H9 (cell line): ENCODE data around the gene PTDSS2. TPM values are rescaled to one million over a fixed set of nuclear protein-coding genes. Genes with fewer than 3 reads are reported as not detected.

Source experiments
- DNase-seq: peaks from one replicate; pipeline ENCODE4 v3.0.0-alpha.2; 2017
- H2AFZ ChIP-seq: one replicate; pipeline ENCODE4 v1.6.1; 2013; ENCODE audit warnings: mild to moderate bottlenecking, low read length, control low read depth, moderate library complexity
- H2AK5ac ChIP-seq: 2 replicates; pipeline ENCODE4 v1.6.1; 2013; ENCODE audit warnings: low read length, control low read depth, mixed read lengths; ENCODE audit not compliant: insufficient read length
- H2BK120ac ChIP-seq: one replicate; pipeline ENCODE4 v1.6.1; 2013; ENCODE audit warnings: low read depth, mild to moderate bottlenecking, low read length, control low read depth, inconsistent platforms; ENCODE audit not compliant: poor library complexity, severe bottlenecking
- H2BK12ac ChIP-seq: 2 replicates; pipeline ENCODE4 v1.6.1; 2013; ENCODE audit warnings: low read length, control low read depth, mixed read lengths, low read depth; ENCODE audit not compliant: insufficient read length
- H2BK15ac ChIP-seq: 2 replicates; pipeline ENCODE4 v1.6.1; 2013; ENCODE audit warnings: low read depth, low read length, control low read depth
- H2BK20ac ChIP-seq: one replicate; pipeline ENCODE4 v1.6.1; 2013; ENCODE audit warnings: low read depth, mild to moderate bottlenecking, low read length, control low read depth, inconsistent platforms; ENCODE audit not compliant: poor library complexity, severe bottlenecking
- H2BK5ac ChIP-seq: 2 replicates; pipeline ENCODE4 v1.6.1; 2013; ENCODE audit warnings: low read length, control low read depth, mixed read lengths; ENCODE audit not compliant: insufficient read length
- H3K14ac ChIP-seq: 2 replicates; pipeline ENCODE4 v1.6.1; 2013; ENCODE audit warnings: low read length, control low read depth; ENCODE audit not compliant: insufficient read depth
- H3K18ac ChIP-seq: 2 replicates; pipeline ENCODE4 v1.6.1; 2013; ENCODE audit warnings: low read depth, mild to moderate bottlenecking, mixed read lengths, low read length, control low read depth; ENCODE audit not compliant: insufficient read length
- H3K23ac ChIP-seq: 2 replicates; pipeline ENCODE4 v1.6.1; 2013; ENCODE audit warnings: low read length, control low read depth, mixed read lengths, low read depth; ENCODE audit not compliant: insufficient read length
- H3K23me2 ChIP-seq: 2 replicates; pipeline ENCODE4 v1.6.1; 2013; ENCODE audit warnings: low read depth, mild to moderate bottlenecking, mixed read lengths, low read length, control low read depth; ENCODE audit not compliant: insufficient read length, poor library complexity, severe bottlenecking
- H3K27ac ChIP-seq: 2 replicates; pipeline ENCODE4 v1.5.1; 2013; ENCODE audit warnings: low read length, control low read depth, mixed read lengths, low read depth; ENCODE audit not compliant: insufficient read length
- H3K27me3 ChIP-seq: 2 replicates; pipeline ENCODE4 v1.6.1; 2013; ENCODE audit warnings: low read length, control low read depth, inconsistent platforms; ENCODE audit not compliant: insufficient read depth
- H3K4ac ChIP-seq: 2 replicates; pipeline ENCODE4 v1.6.1; 2013; ENCODE audit warnings: low read depth, mild to moderate bottlenecking, control low read depth, inconsistent platforms, low read length, moderate library complexity
- H3K4me1 ChIP-seq: 2 replicates; pipeline ENCODE4 v1.6.1; 2013; ENCODE audit warnings: low read length, control low read depth, inconsistent platforms; ENCODE audit not compliant: insufficient read depth
- H3K4me2 ChIP-seq: 2 replicates; pipeline ENCODE4 v1.6.1; 2013; ENCODE audit warnings: low read length, control low read depth, mixed read lengths; ENCODE audit not compliant: insufficient read length, insufficient read depth
- H3K56ac ChIP-seq: 2 replicates; pipeline ENCODE4 v1.6.1; 2013; ENCODE audit warnings: low read depth, mild to moderate bottlenecking, mixed read lengths, low read length, control low read depth; ENCODE audit not compliant: insufficient read length
- H3K79me1 ChIP-seq: 2 replicates; pipeline ENCODE4 v1.6.1; 2013; ENCODE audit warnings: low read depth, mild to moderate bottlenecking, moderate library complexity, low read length, control low read depth, inconsistent platforms; ENCODE audit not compliant: insufficient read depth, poor library complexity, severe bottlenecking
- H3K79me2 ChIP-seq: 2 replicates; pipeline ENCODE4 v1.6.1; 2013; ENCODE audit warnings: low read length, control low read depth, inconsistent platforms; ENCODE audit not compliant: insufficient read depth
- H3K9ac ChIP-seq: 2 replicates; pipeline ENCODE4 v1.6.1; 2013; ENCODE audit warnings: low read length, control low read depth, mixed read lengths; ENCODE audit not compliant: insufficient read length; ENCODE audit errors: extremely low read depth
- H3K9me3 ChIP-seq: one replicate; pipeline ENCODE4 v1.6.1; 2013; ENCODE audit warnings: low read depth, low read length, inconsistent platforms; ENCODE audit not compliant: control insufficient read depth
- H3T11ph ChIP-seq: one replicate; pipeline ENCODE4 v1.6.1; 2013; ENCODE audit warnings: mild to moderate bottlenecking, low read length, control low read depth, inconsistent platforms
- H4K20me1 ChIP-seq: one replicate; pipeline ENCODE4 v1.6.1; 2013; ENCODE audit not compliant: control insufficient read depth, insufficient read length, insufficient read depth
- H4K5ac ChIP-seq: 2 replicates; pipeline ENCODE4 v1.6.1; 2013; ENCODE audit warnings: low read depth, mild to moderate bottlenecking, mixed read lengths, low read length, control low read depth; ENCODE audit not compliant: insufficient read length
- H4K8ac ChIP-seq: replicated peaks from 2 replicates; pipeline ENCODE4 v1.6.1; 2013; ENCODE audit warnings: low read length, control low read depth, mixed read lengths, low read depth; ENCODE audit not compliant: insufficient read length
- H4K91ac ChIP-seq: 2 replicates; pipeline ENCODE4 v1.6.1; 2013; ENCODE audit warnings: low read depth, mild to moderate bottlenecking, moderate library complexity, mixed read lengths, low read length, control low read depth; ENCODE audit not compliant: insufficient read length
- H3K27ac Mint-ChIP-seq, 3 experiments: 2 replicates in 2 of 3; 3 replicates in 1 of 3; pipeline ENCODE4 v1.8.0; 2020 to 2021; ENCODE audit warnings: mixed read lengths in 3 of 3, mild to moderate bottlenecking in 1 of 3, moderate library complexity in 1 of 3
- H3K27me3 Mint-ChIP-seq: 2 replicates; pipeline ENCODE4 v1.8.0; 2021; ENCODE audit warnings: low read depth, mild to moderate bottlenecking, moderate library complexity, mixed read lengths
- H3K36me3 Mint-ChIP-seq, 3 experiments: 2 replicates in 2 of 3; 3 replicates in 1 of 3; pipeline ENCODE4 v1.8.0; 2020 to 2021; ENCODE audit warnings: low read depth in 3 of 3, mixed read lengths in 3 of 3; ENCODE audit not compliant: insufficient read depth in 1 of 3
- H3K4me1 Mint-ChIP-seq, 2 experiments: 2 replicates each; pipeline ENCODE4 v1.8.0; 2020; ENCODE audit warnings: mixed read lengths in 2 of 2
- H3K4me3 Mint-ChIP-seq, 2 experiments: 2 replicates in 1 of 2; 3 replicates in 1 of 2; pipeline ENCODE4 v1.8.0; 2020 to 2021; ENCODE audit warnings: mild to moderate bottlenecking in 2 of 2, mixed read lengths in 2 of 2, moderate library complexity in 1 of 2
- H3K9me3 Mint-ChIP-seq, 2 experiments: 2 replicates in 1 of 2; 3 replicates in 1 of 2; pipeline ENCODE4 v1.8.0; 2020; ENCODE audit warnings: mild to moderate bottlenecking in 2 of 2, mixed read lengths in 2 of 2, moderate library complexity in 1 of 2
- WGBS: extraction: QIAGEN DNeasy Blood & Tissue Kit; methylation state at CpG from one replicate; pipeline ENCODE4 v1.1.7; 2013; ENCODE audit warnings: missing lambda C conversion rate, low lambda C conversion rate, mixed read lengths; ENCODE audit not compliant: insufficient read length; ENCODE audit errors: extremely low coverage; 5-methylcytosine and 5-hydroxymethylcytosine counted together
- total RNA-seq: library from RNA; stranded (reverse); gene quantifications from 2 replicates; pipeline ENCODE4 v1.2.1, GENCODE V29; 2021
- TF ChIP-seq, protein P1 (sequence below): fragments of 200-600 bp; sonication (generic); conservative IDR thresholded peaks from 3 replicates; pipeline ENCODE4 v1.8.0; 2021; ENCODE audit warnings: antibody characterized with exemption, mild to moderate bottlenecking

Gene PTDSS2
- total RNA-seq, 1 experiment from 2014 or later: 55.3 TPM

- WGBS: no CpG with 5 or more reads among the region's 71 CpGs
- H2BK120ac ChIP-seq: no peak overlapping the region
- H3K27me3 ChIP-seq: no peaks in the 10 kb centered on the region; the same call in 1 of the 2 replicates
- peak overlapping the region; percentile 49 for H3K9ac ChIP-seq
- no peak overlapping the region for H2BK12ac ChIP-seq
- H3K56ac ChIP-seq: no peak overlapping the region
- no peak overlapping the region for H2BK5ac ChIP-seq
- H2BK20ac ChIP-seq: no peak overlapping the region
- H3K79me1 ChIP-seq: no peaks in the 10 kb centered on the region
- H3K23ac ChIP-seq: no peak overlapping the region
- DNase-seq: peak; percentile 98
- no peak overlapping the region for H4K91ac ChIP-seq
- H3K18ac ChIP-seq: peak overlapping the region; percentile 5
- no peaks in the 10 kb centered on the region for H3K9me3 Mint-ChIP-seq
- H3K36me3 Mint-ChIP-seq: peaks cover 10 to 17% (median 16%) of the 10 kb centered on the region in 3 experiments
- no peak overlapping the region for H3K14ac ChIP-seq
- H3K4me1 ChIP-seq: no peaks in the 10 kb centered on the region
- H3K79me2 ChIP-seq: peaks cover 2% of the 10 kb centered on the region; the same call in 1 of the 2 replicates
- no peak overlapping the region for H4K5ac ChIP-seq
- H3K4me3 Mint-ChIP-seq: peak overlapping the region; percentile 93 to 97
- no peak overlapping the region for H3K4ac ChIP-seq
- H3K27ac ChIP-seq: no peak overlapping the region
- H4K20me1 ChIP-seq: no peaks in the 10 kb centered on the region
- TF ChIP-seq, protein P1, sequence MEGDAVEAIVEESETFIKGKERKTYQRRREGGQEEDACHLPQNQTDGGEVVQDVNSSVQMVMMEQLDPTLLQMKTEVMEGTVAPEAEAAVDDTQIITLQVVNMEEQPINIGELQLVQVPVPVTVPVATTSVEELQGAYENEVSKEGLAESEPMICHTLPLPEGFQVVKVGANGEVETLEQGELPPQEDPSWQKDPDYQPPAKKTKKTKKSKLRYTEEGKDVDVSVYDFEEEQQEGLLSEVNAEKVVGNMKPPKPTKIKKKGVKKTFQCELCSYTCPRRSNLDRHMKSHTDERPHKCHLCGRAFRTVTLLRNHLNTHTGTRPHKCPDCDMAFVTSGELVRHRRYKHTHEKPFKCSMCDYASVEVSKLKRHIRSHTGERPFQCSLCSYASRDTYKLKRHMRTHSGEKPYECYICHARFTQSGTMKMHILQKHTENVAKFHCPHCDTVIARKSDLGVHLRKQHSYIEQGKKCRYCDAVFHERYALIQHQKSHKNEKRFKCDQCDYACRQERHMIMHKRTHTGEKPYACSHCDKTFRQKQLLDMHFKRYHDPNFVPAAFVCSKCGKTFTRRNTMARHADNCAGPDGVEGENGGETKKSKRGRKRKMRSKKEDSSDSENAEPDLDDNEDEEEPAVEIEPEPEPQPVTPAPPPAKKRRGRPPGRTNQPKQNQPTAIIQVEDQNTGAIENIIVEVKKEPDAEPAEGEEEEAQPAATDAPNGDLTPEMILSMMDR: 0 out of 3 replicates have a peak, but pooled peaks have one; percentile 12
- H2BK15ac ChIP-seq: no peak overlapping the region
- peak overlapping the region; percentile 97 to 100 (median 99) for H3K27ac Mint-ChIP-seq
- H2AK5ac ChIP-seq: no peak overlapping the region
- peak overlapping the region; percentile 91 for H3K4me2 ChIP-seq
- no peaks in the 10 kb centered on the region for H3K9me3 ChIP-seq
- H3K4me1 Mint-ChIP-seq: peaks cover 3 to 9% of the 10 kb centered on the region in 2 experiments; a peak in 2 of 4 replicates
- no peak overlapping the region for H4K8ac ChIP-seq
- no peak overlapping the region for H2AFZ ChIP-seq
- no peaks in the 10 kb centered on the region; the same call in none of the 2 replicates for H3K27me3 Mint-ChIP-seq
- H3T11ph ChIP-seq: no peak overlapping the region
- peaks cover 16% of the 10 kb centered on the region for H3K23me2 ChIP-seq
Measured at GRCh38 chr11:506238-506994, 56.3 kb downstream of the PTDSS2 start.
